H1 (cell line): ENCODE results near the gene TBX18. TPM values are rescaled to one million over a fixed set of nuclear protein-coding genes. Genes with fewer than 3 reads are reported as not detected.

ENCODE experiments used
- BRCA1 ChIP-seq: IDR thresholded peaks from 2 replicates; pipeline ENCODE4 v1.6.1; 2012; ENCODE audit warnings: low read depth, low read length, improper control_type of control experiment
- CBX5 ChIP-seq: fragments of 300-800, 300-1000 bp; sonication (generic); IDR thresholded peaks from 2 replicates; pipeline ENCODE4 v1.7.1; 2016; ENCODE audit warnings: antibody characterized with exemption, low read length, low read depth
- CBX8 ChIP-seq: fragments of 300-800, 300-1000 bp; sonication (generic); IDR thresholded peaks from 2 replicates; pipeline ENCODE4 v1.7.1; 2016; ENCODE audit warnings: low read depth, low read length, borderline replicate concordance
- CHD7 ChIP-seq: fragments of 300-600 bp; sonication (generic); IDR thresholded peaks from 2 replicates; pipeline ENCODE4 v1.7.1; 2012; ENCODE audit warnings: low read length, moderate library complexity, mild to moderate bottlenecking, inconsistent platforms; ENCODE audit not compliant: insufficient replicate concordance
- E2F6 ChIP-seq: IDR thresholded peaks from 2 replicates; pipeline ENCODE4 v1.6.1; 2012; ENCODE audit warnings: inconsistent platforms
- EGR1 ChIP-seq: IDR thresholded peaks from 2 replicates; pipeline ENCODE4 v1.6.1; 2011; ENCODE audit warnings: low read depth, low read length, borderline replicate concordance
- FOSL1 ChIP-seq: IDR thresholded peaks from 2 replicates; pipeline ENCODE4 v1.6.1; 2011; ENCODE audit warnings: mild to moderate bottlenecking, low read depth, low read length, moderate library complexity; ENCODE audit not compliant: insufficient read depth
- KDM5A ChIP-seq: fragments of 200-600 bp; IDR thresholded peaks from 2 replicates; pipeline ENCODE4 v1.7.1; 2012; ENCODE audit warnings: mild to moderate bottlenecking, low read length, inconsistent platforms, mixed read lengths
- MAX ChIP-seq: IDR thresholded peaks from 2 replicates; pipeline ENCODE4 v1.6.1; 2012; ENCODE audit warnings: inconsistent platforms
- RAD21 ChIP-seq, 2 experiments: IDR thresholded peaks in 1 of 2; conservative IDR thresholded peaks in 1 of 2; 2 replicates each; pipeline ENCODE4 v1.6.1; 2011; ENCODE audit warnings: low read depth in 2 of 2, low read length in 2 of 2, improper control_type of control experiment in 1 of 2, inconsistent platforms in 1 of 2, mild to moderate bottlenecking in 1 of 2, moderate library complexity in 1 of 2
- polyA plus RNA-seq, 7 experiments: library from polyadenylated mRNA; depleted of rRNA in 3 of 7; stranded (reverse) in 5 of 7; unstranded in 2 of 7; fragments of >200 nt in 5 of 7; fragments of 200-250 nt in 2 of 7; gene quantifications; 1 replicate in 5 of 7; 2 replicates in 1 of 7; 4 replicates in 1 of 7; pipeline versions ENCODE4 v1.2.1 to v1.2.3, GENCODE V29; 2011 to 2013; ENCODE audit warnings: missing spikeins in 2 of 7, mixed read lengths in 2 of 7
- total RNA-seq: library from RNA; stranded (reverse); fragmentation: NEBNext Ultra II Directional; extraction: Animal tissue kit (Norgen Biotek cat#: 25700); gene quantifications from 2 replicates; pipeline ENCODE4 v1.2.1, GENCODE V29; 2021

TBX18 gene
- total and polyA plus RNA-seq, 2 of the 8 experiments (the other 6 are each of a cell fraction or from before 2014, with no cell fraction given), result 0.02 TPM; not detected in 1

DNA sequence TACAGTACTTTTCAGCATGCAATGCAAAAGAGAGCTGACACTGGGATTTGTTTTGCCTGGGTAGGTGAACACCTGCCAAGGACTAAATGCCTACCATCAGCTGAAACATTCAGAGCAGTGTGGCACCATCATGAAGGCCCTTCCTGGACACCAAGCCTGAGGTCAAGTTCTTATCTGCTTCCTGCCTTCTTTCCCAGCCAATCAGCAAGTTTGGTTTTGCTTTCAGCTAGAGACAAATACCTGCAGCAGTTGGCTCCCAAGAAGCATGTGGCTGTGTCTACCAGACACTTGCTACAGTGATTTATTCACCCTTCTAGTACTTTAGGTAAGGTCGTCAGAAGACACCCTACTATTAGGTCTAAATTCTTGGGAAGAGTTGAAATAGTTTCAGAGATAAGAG is 112.8 kb downstream of the TBX18 start (continued):
- TF ChIP-seq CHD7 (no peak), EGR1 (no peak), BRCA1 (no peak), MAX (no peak), CBX8 (no peak), FOSL1 (no peak), CBX5 (no peak), RAD21 (IDR thresholded peaks at IDR 0.05 in 1 of 2, conservative IDR thresholded peaks at IDR 0.05 in 1 of 2; ENCODE audit: low read depth in 2 of 2, low read length in 2 of 2) (no peak), KDM5A (no peak), E2F6 (no peak)
